Natural killer cell (primary cell): ENCODE results near the gene EVC. TPM values are rescaled to one million over a fixed set of nuclear protein-coding genes. Genes with fewer than 3 reads are reported as not detected.

Source experiments
- ATAC-seq, 3 donors: fragments of 150-1000 bp in 2 of 3; fragments of 200-7000 bp in 1 of 3; cut with Tn5 transposase; 1 replicate in 1 of 3; 2 replicates in 2 of 3; pipeline ENCODE4 v1.10.0; 2021; ENCODE audit warnings: mild to moderate bottlenecking in 2 of 3, moderate library complexity in 2 of 3
- DNase-seq, 2 donors: peaks; one replicate each; pipeline versions ENCODE4 v3.0.0 to v3.0.0-alpha.2; 2013 to 2021; ENCODE audit warnings: mixed read lengths in 1 of 2
- H3K27ac ChIP-seq: one replicate; pipeline ENCODE4 v1.5.1; 2013; ENCODE audit warnings: mild to moderate bottlenecking, low read length
- H3K27me3 ChIP-seq: one replicate; pipeline ENCODE4 v1.6.1; 2013; ENCODE audit warnings: low read length; ENCODE audit not compliant: control insufficient read depth, insufficient read depth
- H3K36me3 ChIP-seq: one replicate; pipeline ENCODE4 v1.6.1; 2013; ENCODE audit warnings: low read length; ENCODE audit not compliant: control insufficient read depth, insufficient read depth
- H3K4me1 ChIP-seq: one replicate; pipeline ENCODE4 v1.6.1; 2013; ENCODE audit warnings: low read length; ENCODE audit not compliant: control insufficient read depth, insufficient read depth
- H3K4me3 ChIP-seq: one replicate; pipeline ENCODE4 v1.5.1; 2013; ENCODE audit warnings: low read length
- H3K9me3 ChIP-seq: one replicate; pipeline ENCODE4 v1.6.1; 2013; ENCODE audit warnings: low read length; ENCODE audit not compliant: control insufficient read depth, insufficient read depth
- H3K27ac Mint-ChIP-seq, 2 donors: one replicate each; pipeline ENCODE4 v1.8.0; 2022; ENCODE audit warnings: mild to moderate bottlenecking in 2 of 2, mixed read lengths in 2 of 2, moderate library complexity in 1 of 2
- H3K27me3 Mint-ChIP-seq, 2 donors: one replicate each; pipeline ENCODE4 v1.8.0; 2022; ENCODE audit warnings: low read depth in 2 of 2, mixed read lengths in 2 of 2
- H3K36me3 Mint-ChIP-seq: one replicate; pipeline ENCODE4 v1.8.0; 2022; ENCODE audit warnings: mixed read lengths
- H3K4me1 Mint-ChIP-seq, 2 donors: one replicate each; pipeline ENCODE4 v1.8.0; 2022; ENCODE audit warnings: mixed read lengths in 2 of 2
- H3K4me3 Mint-ChIP-seq: one replicate; pipeline ENCODE4 v1.8.0; 2022; ENCODE audit warnings: mild to moderate bottlenecking, moderate library complexity, mixed read lengths
- H3K9me3 Mint-ChIP-seq, 2 donors: one replicate each; pipeline ENCODE4 v1.8.0; 2022; ENCODE audit warnings: mixed read lengths in 2 of 2
- WGBS: methylation state at CpG from one replicate; pipeline ENCODE4 v1.1.7; 2013; ENCODE audit warnings: missing lambda C conversion rate; ENCODE audit not compliant: insufficient coverage; 5-methylcytosine and 5-hydroxymethylcytosine counted together
- intact Hi-C: fragments of 100-400 bp; cut with micrococcal nuclease; formaldehyde crosslinking; loops from one replicate; pipeline ENCODE4 v1.14.2; 2022
- total RNA-seq, 4 donors: library from RNA; stranded (reverse); fragments of 120-200 nt in 1 of 4; gene quantifications; one replicate each; pipeline versions ENCODE4 v1.2.3 to v1.2.4, GENCODE V29; 2013 to 2022
- TF ChIP-seq, protein P1 (sequence below): fragments of 200-600 bp; IDR thresholded peaks from one replicate; pipeline ENCODE4 v1.8.0; 2022; ENCODE audit warnings: antibody characterized with exemption

Gene EVC
- total RNA-seq, 3 donors from 2014 or later (not counting 1 experiment from before 2014, with no cell fraction given), result 0.18 to 2.9 (median 0.42) TPM

DNA sequence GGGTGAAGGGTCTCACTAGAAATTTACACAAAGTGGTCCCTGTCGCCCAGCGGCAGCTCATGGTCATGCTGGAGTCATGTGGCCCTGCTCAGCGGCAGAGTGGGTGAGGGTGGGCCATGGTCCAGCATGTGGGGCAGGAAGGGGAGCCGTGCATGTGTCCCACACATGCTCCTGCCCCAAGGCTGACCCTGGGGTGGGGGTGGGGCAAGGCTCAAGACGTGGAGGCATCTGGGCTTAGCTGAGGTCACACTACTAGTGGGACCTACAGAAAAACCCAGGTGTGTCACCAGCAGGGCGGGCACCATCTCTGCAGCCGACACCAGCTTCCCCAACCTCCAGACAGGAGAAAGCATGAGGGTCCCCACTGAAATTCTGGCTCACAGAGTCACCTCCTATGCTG is 42.4 kb downstream of the EVC start:
- Mint-ChIP-seq H3K9me3 (no peaks in the 10 kb centered on the region), H3K4me3 (no peak overlapping the region), H3K4me1 (no peaks in the 10 kb centered on the region), H3K36me3 (no peaks in the 10 kb centered on the region), H3K27me3 (no peaks in the 10 kb centered on the region), H3K27ac (no peak overlapping the region)
- Histone ChIP-seq H3K36me3 (no peaks in the 10 kb centered on the region), H3K9me3 (no peaks in the 10 kb centered on the region), H3K4me3 (no peak overlapping the region), H3K4me1 (no peaks in the 10 kb centered on the region), H3K27ac (no peak overlapping the region), H3K27me3 (no peaks in the 10 kb centered on the region)
- 84% methylated on average over 7 of the region's 7 CpGs for WGBS
- DNase-seq (no peak), ATAC-seq (no peak)
- intact Hi-C loops, result no loop called here
- TF ChIP-seq, protein P1, sequence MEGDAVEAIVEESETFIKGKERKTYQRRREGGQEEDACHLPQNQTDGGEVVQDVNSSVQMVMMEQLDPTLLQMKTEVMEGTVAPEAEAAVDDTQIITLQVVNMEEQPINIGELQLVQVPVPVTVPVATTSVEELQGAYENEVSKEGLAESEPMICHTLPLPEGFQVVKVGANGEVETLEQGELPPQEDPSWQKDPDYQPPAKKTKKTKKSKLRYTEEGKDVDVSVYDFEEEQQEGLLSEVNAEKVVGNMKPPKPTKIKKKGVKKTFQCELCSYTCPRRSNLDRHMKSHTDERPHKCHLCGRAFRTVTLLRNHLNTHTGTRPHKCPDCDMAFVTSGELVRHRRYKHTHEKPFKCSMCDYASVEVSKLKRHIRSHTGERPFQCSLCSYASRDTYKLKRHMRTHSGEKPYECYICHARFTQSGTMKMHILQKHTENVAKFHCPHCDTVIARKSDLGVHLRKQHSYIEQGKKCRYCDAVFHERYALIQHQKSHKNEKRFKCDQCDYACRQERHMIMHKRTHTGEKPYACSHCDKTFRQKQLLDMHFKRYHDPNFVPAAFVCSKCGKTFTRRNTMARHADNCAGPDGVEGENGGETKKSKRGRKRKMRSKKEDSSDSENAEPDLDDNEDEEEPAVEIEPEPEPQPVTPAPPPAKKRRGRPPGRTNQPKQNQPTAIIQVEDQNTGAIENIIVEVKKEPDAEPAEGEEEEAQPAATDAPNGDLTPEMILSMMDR, result no peak

DNA sequence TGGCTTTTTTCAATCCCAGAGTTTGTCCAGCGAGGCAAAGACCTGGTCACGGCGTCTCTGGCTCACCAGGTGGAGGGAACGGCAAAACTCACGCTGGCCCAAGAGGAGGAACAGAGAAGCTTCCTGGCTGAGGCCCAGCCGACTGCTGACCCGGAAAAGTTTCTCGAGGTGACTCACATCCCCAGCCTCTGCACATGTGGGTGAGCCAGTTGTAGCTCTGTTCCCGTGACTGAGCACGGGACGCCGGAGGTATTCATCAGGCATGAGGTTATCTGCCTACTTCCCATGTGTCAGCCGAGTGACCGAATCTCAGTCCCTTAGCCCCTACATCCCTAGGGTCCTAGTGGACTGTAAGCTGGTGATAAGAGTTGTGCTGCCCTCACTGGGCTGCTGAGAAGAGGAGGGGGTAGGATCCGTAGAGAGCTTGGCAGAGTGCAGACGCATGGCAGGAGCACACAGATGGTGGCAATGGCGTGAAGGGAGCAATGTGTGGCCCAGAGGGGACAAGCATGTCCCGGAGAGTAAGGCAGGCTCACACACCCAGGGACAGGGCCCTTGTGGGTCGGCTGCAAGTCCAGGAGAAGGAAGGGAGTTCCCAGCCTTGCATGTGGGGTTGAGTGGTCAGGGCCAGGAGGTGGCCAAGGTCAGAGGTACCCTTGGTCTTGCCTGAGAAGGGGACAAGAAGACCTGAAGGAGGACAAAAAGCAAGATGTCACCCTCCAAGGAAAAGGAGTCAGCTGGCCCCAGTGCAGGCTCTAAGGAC is 42.9 kb downstream of the EVC start:
- WGBS, result 88% methylated on average over 17 of the region's 19 CpGs
- H3K9me3 ChIP-seq, result no peaks in the 10 kb centered on the region
- H3K27ac Mint-ChIP-seq, result no peak overlapping the region
- H3K4me1 Mint-ChIP-seq, result no peaks in the 10 kb centered on the region
- H3K4me3 Mint-ChIP-seq, result no peak overlapping the region
- H3K27me3 ChIP-seq, result no peaks in the 10 kb centered on the region
- no peak overlapping the region for H3K4me3 ChIP-seq
- H3K36me3 ChIP-seq, result no peaks in the 10 kb centered on the region
- intact Hi-C loops, result no loop called here
- no peaks in the 10 kb centered on the region for H3K9me3 Mint-ChIP-seq
- TF ChIP-seq, protein P1, result no peak
- H3K27me3 Mint-ChIP-seq, result no peaks in the 10 kb centered on the region
- no peak overlapping the region for H3K27ac ChIP-seq
- no peaks in the 10 kb centered on the region for H3K36me3 Mint-ChIP-seq
- ATAC-seq (no peak), DNase-seq (no peak)
- no peaks in the 10 kb centered on the region for H3K4me1 ChIP-seq

GRCh38 chr4:5754529-5754881 is 43.5 kb downstream of the EVC start:
- Histone ChIP-seq H3K27me3 (no peaks in the 10 kb centered on the region), H3K36me3 (no peaks in the 10 kb centered on the region), H3K9me3 (no peaks in the 10 kb centered on the region), H3K4me3 (no peak overlapping the region), H3K4me1 (no peaks in the 10 kb centered on the region), H3K27ac (no peak overlapping the region)
- H3K36me3 Mint-ChIP-seq, result no peaks in the 10 kb centered on the region
- H3K9me3 Mint-ChIP-seq, result no peaks in the 10 kb centered on the region
- TF ChIP-seq, protein P1, result no peak
- intact Hi-C loops, result no loop called here
- ATAC-seq, result no peak
- H3K4me3 Mint-ChIP-seq, result no peak overlapping the region
- H3K27me3 Mint-ChIP-seq, result no peaks in the 10 kb centered on the region
- DNase-seq, result no peak
- H3K4me1 Mint-ChIP-seq, result no peaks in the 10 kb centered on the region
- no peak overlapping the region for H3K27ac Mint-ChIP-seq
- 90% methylated on average over 8 of the region's 8 CpGs for WGBS

DNA sequence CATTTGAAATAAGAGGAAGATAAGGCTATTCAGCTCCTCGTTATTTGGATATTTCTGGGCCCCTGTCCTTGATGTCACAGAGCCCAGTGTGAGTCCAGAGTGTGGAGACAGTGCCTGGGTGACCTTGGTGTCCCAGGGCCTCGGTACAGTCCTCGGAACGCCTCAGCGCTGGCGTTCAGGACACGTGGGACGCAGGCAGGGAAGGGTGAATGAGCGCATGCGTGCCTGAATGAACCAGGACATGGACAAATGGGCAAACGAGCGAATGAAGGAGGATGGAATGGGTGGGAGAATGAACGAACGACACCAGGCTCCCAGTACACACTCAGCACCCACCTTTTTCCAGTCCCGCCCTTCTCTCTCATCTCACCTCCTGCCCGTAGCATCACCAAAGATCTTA is 44.2 kb downstream of the EVC start:
- 84% methylated on average over 13 of the region's 16 CpGs for WGBS
- Histone ChIP-seq H3K27ac (no peak overlapping the region), H3K4me3 (no peak overlapping the region), H3K9me3 (no peaks in the 10 kb centered on the region), H3K4me1 (no peaks in the 10 kb centered on the region), H3K27me3 (no peaks in the 10 kb centered on the region), H3K36me3 (no peaks in the 10 kb centered on the region)
- no peaks in the 10 kb centered on the region for H3K9me3 Mint-ChIP-seq
- H3K36me3 Mint-ChIP-seq, result no peaks in the 10 kb centered on the region
- H3K27me3 Mint-ChIP-seq, result no peaks in the 10 kb centered on the region
- intact Hi-C loops, result no loop called here
- ATAC-seq (no peak), DNase-seq (no peak)
- H3K27ac Mint-ChIP-seq, result no peak overlapping the region
- H3K4me3 Mint-ChIP-seq, result no peak overlapping the region
- H3K4me1 Mint-ChIP-seq, result no peaks in the 10 kb centered on the region
- TF ChIP-seq, protein P1, result no peak
